Measurements from ENCODE around the gene CEP95. TPM values are rescaled to one million over a fixed set of nuclear protein-coding genes. Genes with fewer than 3 reads are reported as not detected.

The CEP95 gene
- total and polyA plus RNA-seq, 2 of the 13 experiments (the other 11 are each of a cell fraction or from before 2014, with no cell fraction given): 65.9 to 68.8 TPM

DNA sequence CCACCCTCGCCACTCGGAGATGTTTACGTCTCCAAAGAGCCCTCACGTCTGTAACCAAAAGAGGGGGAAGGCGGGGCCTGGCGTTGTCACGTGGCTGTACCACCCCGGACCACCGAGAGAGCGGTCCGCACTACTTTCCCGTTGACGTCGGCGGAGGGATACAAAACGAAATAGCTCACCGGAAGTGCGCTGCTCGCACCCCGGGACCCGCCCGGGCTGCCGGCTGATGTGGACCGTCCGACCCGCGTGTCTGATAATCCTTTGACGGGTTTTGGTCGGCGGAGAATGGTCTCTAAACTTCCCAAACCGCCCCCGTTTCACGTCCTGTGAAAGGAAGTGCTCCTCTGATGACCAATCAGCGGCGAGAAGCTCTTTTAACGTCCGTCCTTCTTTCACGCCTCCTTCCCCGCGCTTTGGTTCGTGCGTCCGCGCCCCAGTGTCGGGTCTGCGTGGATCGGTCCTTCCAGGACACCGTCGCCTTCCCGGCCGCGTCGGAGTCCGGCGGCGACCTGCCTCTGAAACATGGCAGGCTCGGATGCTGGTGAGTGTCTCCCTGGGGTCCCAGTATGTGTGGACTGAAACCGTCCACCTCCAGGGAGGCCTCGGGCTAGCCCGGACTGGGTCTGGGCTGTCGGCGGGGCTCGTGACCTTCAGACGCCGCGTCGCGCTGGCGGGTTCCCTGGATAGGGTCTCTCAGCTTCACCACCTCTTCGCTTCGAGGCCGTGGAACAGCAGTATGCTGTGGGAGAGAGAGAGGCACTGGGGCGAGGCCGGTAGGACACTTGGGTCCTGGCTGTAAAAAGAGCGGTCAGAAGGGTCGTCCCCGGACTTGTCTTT lies at the start of gene CEP95 (continued):
- TF ChIP-seq, protein P1, sequence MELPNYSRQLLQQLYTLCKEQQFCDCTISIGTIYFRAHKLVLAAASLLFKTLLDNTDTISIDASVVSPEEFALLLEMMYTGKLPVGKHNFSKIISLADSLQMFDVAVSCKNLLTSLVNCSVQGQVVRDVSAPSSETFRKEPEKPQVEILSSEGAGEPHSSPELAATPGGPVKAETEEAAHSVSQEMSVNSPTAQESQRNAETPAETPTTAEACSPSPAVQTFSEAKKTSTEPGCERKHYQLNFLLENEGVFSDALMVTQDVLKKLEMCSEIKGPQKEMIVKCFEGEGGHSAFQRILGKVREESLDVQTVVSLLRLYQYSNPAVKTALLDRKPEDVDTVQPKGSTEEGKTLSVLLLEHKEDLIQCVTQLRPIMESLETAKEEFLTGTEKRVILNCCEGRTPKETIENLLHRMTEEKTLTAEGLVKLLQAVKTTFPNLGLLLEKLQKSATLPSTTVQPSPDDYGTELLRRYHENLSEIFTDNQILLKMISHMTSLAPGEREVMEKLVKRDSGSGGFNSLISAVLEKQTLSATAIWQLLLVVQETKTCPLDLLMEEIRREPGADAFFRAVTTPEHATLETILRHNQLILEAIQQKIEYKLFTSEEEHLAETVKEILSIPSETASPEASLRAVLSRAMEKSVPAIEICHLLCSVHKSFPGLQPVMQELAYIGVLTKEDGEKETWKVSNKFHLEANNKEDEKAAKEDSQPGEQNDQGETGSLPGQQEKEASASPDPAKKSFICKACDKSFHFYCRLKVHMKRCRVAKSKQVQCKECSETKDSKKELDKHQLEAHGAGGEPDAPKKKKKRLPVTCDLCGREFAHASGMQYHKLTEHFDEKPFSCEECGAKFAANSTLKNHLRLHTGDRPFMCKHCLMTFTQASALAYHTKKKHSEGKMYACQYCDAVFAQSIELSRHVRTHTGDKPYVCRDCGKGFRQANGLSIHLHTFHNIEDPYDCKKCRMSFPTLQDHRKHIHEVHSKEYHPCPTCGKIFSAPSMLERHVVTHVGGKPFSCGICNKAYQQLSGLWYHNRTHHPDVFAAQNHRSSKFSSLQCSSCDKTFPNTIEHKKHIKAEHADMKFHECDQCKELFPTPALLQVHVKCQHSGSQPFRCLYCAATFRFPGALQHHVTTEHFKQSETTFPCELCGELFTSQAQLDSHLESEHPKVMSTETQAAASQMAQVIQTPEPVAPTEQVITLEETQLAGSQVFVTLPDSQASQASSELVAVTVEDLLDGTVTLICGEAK (IDR thresholded peaks at IDR 0.05): peak; percentile 50
- TF ChIP-seq, protein P1 (CRISPR knock-in tag; IDR thresholded peaks at IDR 0.05): peak; percentile 79
- TF ChIP-seq PAWR (CRISPR knock-in tag; IDR thresholded peaks at IDR 0.05; ENCODE audit: borderline replicate concordance) (no peak; the same call in 1 of the 2 replicates), GPN1 (CRISPR knock-in tag; IDR thresholded peaks at IDR 0.05; ENCODE audit: borderline replicate concordance) (0 out of 2 replicates have a peak, but pooled peaks have one; percentile 69), NBN (conservative IDR thresholded peaks at IDR 0.05) (no peak), SRY (CRISPR knock-in tag; IDR thresholded peaks at IDR 0.05) (0 out of 2 replicates have a peak, but pooled peaks have one; percentile 43), ZNF260 (CRISPR knock-in tag; IDR thresholded peaks at IDR 0.05; ENCODE audit: borderline replicate concordance, low read depth) (no peak), WIZ (CRISPR knock-in tag; IDR thresholded peaks at IDR 0.05) (peak; percentile 10; the same call in 1 of the 2 replicates), RBM39 (IDR thresholded peaks at IDR 0.05; ENCODE audit: low read depth, low read length, poor library complexity, severe bottlenecking) (no peak), ZNF589 (CRISPR knock-in tag; conservative IDR thresholded peaks at IDR 0.05) (peak; percentile 82), KLF11 (CRISPR knock-in tag; IDR thresholded peaks at IDR 0.05) (no peak), PHF20 (CRISPR knock-in tag; IDR thresholded peaks at IDR 0.05) (peak; percentile 60), FOXM1 (CRISPR knock-in tag; IDR thresholded peaks at IDR 0.05) (no peak), POGZ (CRISPR knock-in tag; IDR thresholded peaks at IDR 0.05) (peak; percentile 96), ATF7-NPFF (CRISPR knock-in tag; IDR thresholded peaks at IDR 0.05; ENCODE audit: low read depth) (peak; percentile 92), TCF7 (IDR thresholded peaks at IDR 0.05; ENCODE audit: low read depth) (peak; percentile 6; the same call in 1 of the 2 replicates)
- TF ChIP-seq, protein P2, sequence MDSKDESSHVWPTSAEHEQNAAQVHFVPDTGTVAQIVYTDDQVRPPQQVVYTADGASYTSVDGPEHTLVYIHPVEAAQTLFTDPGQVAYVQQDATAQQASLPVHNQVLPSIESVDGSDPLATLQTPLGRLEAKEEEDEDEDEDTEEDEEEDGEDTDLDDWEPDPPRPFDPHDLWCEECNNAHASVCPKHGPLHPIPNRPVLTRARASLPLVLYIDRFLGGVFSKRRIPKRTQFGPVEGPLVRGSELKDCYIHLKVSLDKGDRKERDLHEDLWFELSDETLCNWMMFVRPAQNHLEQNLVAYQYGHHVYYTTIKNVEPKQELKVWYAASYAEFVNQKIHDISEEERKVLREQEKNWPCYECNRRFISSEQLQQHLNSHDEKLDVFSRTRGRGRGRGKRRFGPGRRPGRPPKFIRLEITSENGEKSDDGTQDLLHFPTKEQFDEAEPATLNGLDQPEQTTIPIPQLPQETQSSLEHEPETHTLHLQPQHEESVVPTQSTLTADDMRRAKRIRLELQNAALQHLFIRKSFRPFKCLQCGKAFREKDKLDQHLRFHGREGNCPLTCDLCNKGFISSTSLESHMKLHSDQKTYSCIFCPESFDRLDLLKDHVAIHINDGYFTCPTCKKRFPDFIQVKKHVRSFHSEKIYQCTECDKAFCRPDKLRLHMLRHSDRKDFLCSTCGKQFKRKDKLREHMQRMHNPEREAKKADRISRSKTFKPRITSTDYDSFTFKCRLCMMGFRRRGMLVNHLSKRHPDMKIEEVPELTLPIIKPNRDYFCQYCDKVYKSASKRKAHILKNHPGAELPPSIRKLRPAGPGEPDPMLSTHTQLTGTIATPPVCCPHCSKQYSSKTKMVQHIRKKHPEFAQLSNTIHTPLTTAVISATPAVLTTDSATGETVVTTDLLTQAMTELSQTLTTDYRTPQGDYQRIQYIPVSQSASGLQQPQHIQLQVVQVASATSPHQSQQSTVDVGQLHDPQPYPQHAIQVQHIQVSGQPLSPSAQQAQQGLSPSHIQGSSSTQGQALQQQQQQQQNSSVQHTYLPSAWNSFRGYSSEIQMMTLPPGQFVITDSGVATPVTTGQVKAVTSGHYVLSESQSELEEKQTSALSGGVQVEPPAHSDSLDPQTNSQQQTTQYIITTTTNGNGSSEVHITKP (CRISPR knock-in tag; IDR thresholded peaks at IDR 0.05; ENCODE audit: low read depth): no peak; the same call in none of the 2 replicates

All from HepG2 (cell line).